Ovary (tissue), 3 donors: Measurements from ENCODE around the gene XKR7.

Source experiments
- EP300 ChIP-seq: sonication (generic); formaldehyde crosslinking; IDR thresholded peaks from one replicate; pipeline ENCODE4 v1.6.1; 2017; ENCODE audit warnings: antibody characterized with exemption
- POLR2A ChIP-seq: fragments of 450-650 bp; IDR thresholded peaks from one replicate; pipeline ENCODE4 v1.6.1; 2017; ENCODE audit warnings: antibody characterized with exemption, mild to moderate bottlenecking, moderate library complexity
- TF ChIP-seq, protein P1 (sequence below), 3 donors: fragments of 450-650 bp in 2 of 3; fragments of 200-600 bp in 1 of 3; IDR thresholded peaks; one replicate each; pipeline versions ENCODE4 v1.5.1 to v1.8.0; 2016 to 2022; ENCODE audit warnings: antibody characterized with exemption in 3 of 3, mild to moderate bottlenecking in 1 of 3
- donor health status: DM: no; HTN: no; CAD: no.

DNA sequence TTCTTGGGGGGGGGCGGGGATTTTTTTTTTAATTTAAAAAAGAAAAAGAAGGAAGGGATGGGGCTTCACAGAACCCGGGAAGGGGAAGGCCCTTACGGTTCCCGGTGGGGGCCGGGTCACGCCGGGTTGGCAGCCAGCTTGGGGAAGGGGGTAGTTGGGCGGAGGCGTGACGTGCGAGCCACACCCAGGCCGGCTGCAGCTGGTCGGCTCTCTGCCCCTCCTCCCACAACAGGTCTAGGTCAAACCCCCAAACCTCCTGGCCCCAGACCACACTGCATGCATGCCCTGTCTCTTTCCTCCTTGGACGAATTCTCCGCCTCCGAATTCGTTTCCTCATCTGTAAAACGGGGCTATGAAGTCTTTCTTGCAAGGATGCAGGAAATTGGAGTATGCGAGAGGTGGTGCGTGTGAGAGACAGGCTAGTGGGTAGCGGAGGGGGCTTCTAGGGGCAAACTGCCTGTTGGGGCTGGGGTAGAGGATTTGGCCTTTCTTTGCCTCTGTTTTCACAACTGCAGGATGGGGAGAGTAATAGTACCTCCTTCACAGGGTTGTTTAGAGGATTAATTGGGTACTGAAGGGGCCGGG lies 84.9 kb downstream of the XKR7 start:
- TF ChIP-seq, protein P1, sequence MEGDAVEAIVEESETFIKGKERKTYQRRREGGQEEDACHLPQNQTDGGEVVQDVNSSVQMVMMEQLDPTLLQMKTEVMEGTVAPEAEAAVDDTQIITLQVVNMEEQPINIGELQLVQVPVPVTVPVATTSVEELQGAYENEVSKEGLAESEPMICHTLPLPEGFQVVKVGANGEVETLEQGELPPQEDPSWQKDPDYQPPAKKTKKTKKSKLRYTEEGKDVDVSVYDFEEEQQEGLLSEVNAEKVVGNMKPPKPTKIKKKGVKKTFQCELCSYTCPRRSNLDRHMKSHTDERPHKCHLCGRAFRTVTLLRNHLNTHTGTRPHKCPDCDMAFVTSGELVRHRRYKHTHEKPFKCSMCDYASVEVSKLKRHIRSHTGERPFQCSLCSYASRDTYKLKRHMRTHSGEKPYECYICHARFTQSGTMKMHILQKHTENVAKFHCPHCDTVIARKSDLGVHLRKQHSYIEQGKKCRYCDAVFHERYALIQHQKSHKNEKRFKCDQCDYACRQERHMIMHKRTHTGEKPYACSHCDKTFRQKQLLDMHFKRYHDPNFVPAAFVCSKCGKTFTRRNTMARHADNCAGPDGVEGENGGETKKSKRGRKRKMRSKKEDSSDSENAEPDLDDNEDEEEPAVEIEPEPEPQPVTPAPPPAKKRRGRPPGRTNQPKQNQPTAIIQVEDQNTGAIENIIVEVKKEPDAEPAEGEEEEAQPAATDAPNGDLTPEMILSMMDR (IDR thresholded peaks at IDR 0.05), result no peak
- no peak for TF ChIP-seq POLR2A
- TF ChIP-seq EP300, result no peak
